KMS-11 (cell line): ENCODE results near the gene CBLB.

ENCODE experiments used
- H2AFZ ChIP-seq: fragments of 200-600 bp; sonication (generic); 2 replicates; pipeline ENCODE4 v1.6.1; 2016; ENCODE audit warnings: antibody characterized with exemption, mixed run types, low read depth
- H3K27ac ChIP-seq: fragments of 200-600 bp; sonication (generic); 2 replicates; pipeline ENCODE4 v1.6.1; 2016; ENCODE audit warnings: mild to moderate bottlenecking, mixed run types
- H3K27me3 ChIP-seq: fragments of 200-600 bp; sonication (generic); 2 replicates; pipeline ENCODE4 v1.6.1; 2017; ENCODE audit warnings: mild to moderate bottlenecking, low read depth, mixed run types, moderate library complexity; ENCODE audit not compliant: insufficient read depth
- H3K36me3 ChIP-seq: fragments of 200-600 bp; sonication (generic); 2 replicates; pipeline ENCODE4 v1.6.1; 2017; ENCODE audit warnings: mild to moderate bottlenecking, mixed run types; ENCODE audit not compliant: insufficient read depth
- H3K4me1 ChIP-seq: fragments of 200-600 bp; sonication (generic); 2 replicates; pipeline ENCODE4 v1.6.1; 2016; ENCODE audit warnings: mild to moderate bottlenecking, low read depth, mixed run types; ENCODE audit not compliant: poor library complexity, severe bottlenecking
- H3K4me2 ChIP-seq: fragments of 200-600 bp; sonication (generic); 2 replicates; pipeline ENCODE4 v1.7.0; 2016; ENCODE audit warnings: mild to moderate bottlenecking, mixed run types
- H3K4me3 ChIP-seq: fragments of 200-600 bp; sonication (generic); IDR thresholded peaks from 2 replicates; pipeline ENCODE4 v1.6.1; 2017; ENCODE audit warnings: low read depth, low read length, mixed read lengths; ENCODE audit not compliant: insufficient read depth
- H3K79me2 ChIP-seq: fragments of 200-600 bp; sonication (generic); 2 replicates; pipeline ENCODE4 v1.6.1; 2016; ENCODE audit warnings: low read depth, mixed run types; ENCODE audit not compliant: insufficient read depth
- H3K9ac ChIP-seq: fragments of 200-600 bp; sonication (generic); 2 replicates; pipeline ENCODE4 v1.6.1; 2016; ENCODE audit warnings: mild to moderate bottlenecking, mixed run types
- H4K20me1 ChIP-seq: fragments of 200-600 bp; sonication (generic); 2 replicates; pipeline ENCODE4 v1.6.1; 2016; ENCODE audit warnings: mild to moderate bottlenecking, mixed run types; ENCODE audit not compliant: insufficient read depth
- CTCF ChIP-seq: fragments of 200-600 bp; sonication (generic); conservative IDR thresholded peaks from 2 replicates; pipeline ENCODE4 v1.6.1; 2017; ENCODE audit warnings: low read depth, mild to moderate bottlenecking, antibody characterized with exemption, low read length, moderate library complexity, mixed read lengths

The CBLB gene

GRCh38 chr3:105801397-105801796 lies 67.4 kb downstream of the CBLB start:
- Histone ChIP-seq H3K4me2 (no peak overlapping the region), H3K27ac (no peak overlapping the region), H3K4me3 (no peak overlapping the region), H4K20me1 (no peaks in the 10 kb centered on the region), H3K36me3 (no peaks in the 10 kb centered on the region), H3K9ac (no peak overlapping the region), H2AFZ (no peak overlapping the region), H3K27me3 (no peaks in the 10 kb centered on the region), H3K79me2 (no peaks in the 10 kb centered on the region), H3K4me1 (no peaks in the 10 kb centered on the region)
- no peak for TF ChIP-seq CTCF

DNA sequence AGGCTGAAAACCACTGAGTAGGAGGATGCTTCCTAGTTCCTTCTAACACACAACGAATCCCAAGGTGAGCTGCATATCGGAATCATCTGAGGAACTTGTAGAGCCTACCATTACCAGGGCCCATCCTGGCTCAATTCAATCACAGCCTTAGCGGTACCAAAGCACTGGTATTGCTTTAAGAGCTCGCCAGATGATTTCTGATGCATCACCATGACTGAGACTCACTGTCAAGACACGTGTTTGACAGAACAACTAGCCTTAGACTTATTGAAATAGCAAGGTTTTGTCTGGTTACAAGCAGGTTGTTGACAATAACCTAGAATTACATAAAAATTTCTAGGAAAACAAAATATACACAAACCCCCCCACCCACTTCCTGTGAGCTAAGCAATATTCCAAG lies 68.5 kb downstream of the CBLB start:
- no peak overlapping the region for H2AFZ ChIP-seq
- no peaks in the 10 kb centered on the region for H3K36me3 ChIP-seq
- H3K4me2 ChIP-seq: no peak overlapping the region
- no peak for TF ChIP-seq CTCF
- no peaks in the 10 kb centered on the region for H3K27me3 ChIP-seq
- H3K9ac ChIP-seq: no peak overlapping the region
- H4K20me1 ChIP-seq: no peaks in the 10 kb centered on the region
- no peaks in the 10 kb centered on the region for H3K79me2 ChIP-seq
- H3K4me1 ChIP-seq: no peaks in the 10 kb centered on the region
- H3K27ac ChIP-seq: no peak overlapping the region
- H3K4me3 ChIP-seq: no peak overlapping the region

GRCh38 chr3:105799286-105799685 lies 69.5 kb downstream of the CBLB start:
- H2AFZ ChIP-seq: no peak overlapping the region
- no peak overlapping the region for H3K9ac ChIP-seq
- no peak for TF ChIP-seq CTCF
- no peaks in the 10 kb centered on the region for H3K4me1 ChIP-seq
- H3K36me3 ChIP-seq: no peaks in the 10 kb centered on the region
- no peaks in the 10 kb centered on the region for H3K79me2 ChIP-seq
- no peak overlapping the region for H3K4me3 ChIP-seq
- no peak overlapping the region for H3K4me2 ChIP-seq
- no peak overlapping the region for H3K27ac ChIP-seq
- no peaks in the 10 kb centered on the region for H3K27me3 ChIP-seq
- H4K20me1 ChIP-seq: no peaks in the 10 kb centered on the region

DNA sequence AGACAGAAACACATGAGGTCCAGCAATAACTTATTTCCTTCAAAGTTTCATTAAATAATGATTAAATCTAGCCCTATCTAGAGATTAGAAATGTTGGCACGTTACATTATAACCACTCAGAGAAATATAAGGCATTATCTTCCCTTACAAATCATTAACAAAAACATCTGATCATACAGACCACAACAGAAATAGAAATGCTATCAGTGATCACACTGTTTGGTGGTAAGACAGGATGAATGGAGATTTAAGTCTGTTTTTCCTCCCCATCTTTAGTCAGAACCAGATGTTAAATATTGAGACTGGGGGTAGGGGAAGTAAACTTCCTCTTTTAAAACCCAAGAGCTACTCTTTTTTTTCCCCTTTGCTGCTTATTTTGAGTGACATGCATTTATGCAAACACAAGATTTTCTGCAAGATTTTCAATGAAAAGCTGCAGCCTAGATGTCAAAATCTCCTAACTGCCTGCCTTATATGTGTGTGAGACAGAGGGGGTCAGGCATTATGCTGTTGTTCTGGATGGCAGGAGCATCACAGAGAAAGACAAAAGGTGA lies 70.4 kb downstream of the CBLB start:
- H3K79me2 ChIP-seq: no peaks in the 10 kb centered on the region
- no peak overlapping the region for H3K27ac ChIP-seq

More for the DNA sequence above, 70.4 kb downstream of the CBLB start:
- H4K20me1 ChIP-seq: no peaks in the 10 kb centered on the region
- H3K9ac ChIP-seq: no peak overlapping the region
- H3K27me3 ChIP-seq: no peaks in the 10 kb centered on the region
- no peak overlapping the region for H3K4me3 ChIP-seq
- no peaks in the 10 kb centered on the region for H3K36me3 ChIP-seq
- H2AFZ ChIP-seq: no peak overlapping the region
- no peak overlapping the region for H3K4me2 ChIP-seq
- no peak for TF ChIP-seq CTCF
- no peaks in the 10 kb centered on the region for H3K4me1 ChIP-seq
